ENCODE data around the gene PDYN. TPM values are rescaled to one million over a fixed set of nuclear protein-coding genes. Genes with fewer than 3 reads are reported as not detected.

The PDYN gene
- total RNA-seq, 4 donors from 2014 or later, result not detected

DNA sequence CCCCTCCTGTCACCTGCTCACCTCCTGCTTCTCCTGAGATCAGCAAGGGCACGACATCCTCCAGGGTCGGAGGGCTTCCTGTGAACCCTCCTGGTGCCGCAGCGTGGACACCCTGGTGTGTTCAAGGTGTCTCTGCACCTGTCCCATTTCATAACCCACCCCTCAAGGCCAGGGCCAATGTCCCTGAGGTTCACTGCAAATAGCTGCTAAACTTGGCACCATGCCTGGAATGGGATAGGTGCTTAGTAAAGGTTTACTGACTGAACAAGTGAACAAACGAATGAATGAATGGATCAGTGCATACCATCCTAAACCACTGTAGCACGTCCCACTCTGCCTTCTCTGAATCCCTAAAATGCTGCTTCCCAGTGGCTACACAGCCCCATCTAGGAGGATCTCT is 63.7 kb downstream of the PDYN start:
- TF ChIP-seq CTCF (IDR thresholded peaks at IDR 0.05) (no peak), EP300 (IDR thresholded peaks at IDR 0.05) (no peak), POLR2AphosphoS5 (IDR thresholded peaks at IDR 0.05) (no peak), POLR2A (IDR thresholded peaks at IDR 0.05) (no peak)
- 82 to 100% methylated on average over 1 to 3 of the region's 6 CpGs for WGBS, 2 donors (ENCODE audit: low coverage in 1 of 2)
- no peak overlapping the region for H3K27ac ChIP-seq
- ATAC-seq, result no peak
- H3K4me3 ChIP-seq, result no peak overlapping the region
- H3K9me3 ChIP-seq, result no peaks in the 10 kb centered on the region
- H3K36me3 ChIP-seq, result peaks cover 0 to 49% of the 10 kb centered on the region in 2 donors
- no peaks in the 10 kb centered on the region for H3K27me3 ChIP-seq
- H3K4me1 ChIP-seq, result peaks cover 0 to 27% (median 3%) of the 10 kb centered on the region in 3 donors

DNA sequence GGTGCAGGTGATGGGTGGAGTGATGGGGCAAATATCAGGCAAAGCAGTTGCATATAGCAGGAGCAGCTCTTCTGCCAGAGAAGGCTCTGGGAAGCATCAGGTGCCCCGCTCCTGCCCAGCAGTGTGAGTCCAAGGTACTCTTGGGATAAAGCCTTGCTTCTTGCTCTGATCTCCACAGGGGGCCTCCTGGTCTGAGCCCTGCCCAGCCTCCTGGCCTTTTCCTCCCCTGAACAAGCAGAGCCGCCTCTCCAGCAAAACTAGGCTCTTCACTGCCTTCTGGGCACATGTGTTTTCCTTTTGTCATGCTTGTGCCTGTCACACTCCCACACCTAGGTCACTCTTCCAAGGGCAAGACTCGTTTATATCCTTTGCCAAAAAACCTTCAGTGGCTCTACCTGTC is 64.4 kb downstream of the PDYN start:
- 78 to 91% methylated on average over 2 to 3 of the region's 3 CpGs for WGBS, 2 donors (ENCODE audit: low coverage in 1 of 2)

DNA sequence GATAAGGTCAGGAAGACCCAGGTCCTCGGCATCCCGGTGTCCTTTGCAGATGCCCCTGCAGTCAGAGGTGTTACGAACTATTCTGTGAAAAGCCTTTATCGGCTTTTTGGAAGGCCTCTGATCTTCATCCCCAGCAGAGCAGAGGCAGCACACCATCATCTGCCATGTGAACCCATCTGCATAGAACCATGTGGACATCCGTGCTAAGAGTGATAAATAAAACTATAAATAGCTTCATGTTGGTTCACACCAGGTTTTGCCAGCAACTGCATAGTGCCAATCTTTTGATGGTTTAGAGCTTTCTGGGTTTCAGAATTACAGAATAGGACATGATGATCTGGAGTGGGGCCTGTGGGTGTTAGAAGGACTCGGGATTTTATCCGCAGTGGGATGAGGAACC is 65.1 kb downstream of the PDYN start:
- no peak overlapping the region for H3K27ac ChIP-seq
- peaks cover 0 to 57% of the 10 kb centered on the region in 2 donors for H3K36me3 ChIP-seq
- no peaks in the 10 kb centered on the region for H3K27me3 ChIP-seq
- whole genome bisulfite sequencing, 2 donors (ENCODE audit: low coverage in 1 of 2), result 83 to 90% methylated on average over 6 to 7 of the region's 7 CpGs
- H3K4me3 ChIP-seq, result no peak overlapping the region
- H3K9me3 ChIP-seq, result no peaks in the 10 kb centered on the region
- no peak for ATAC-seq
- no peak for TF ChIP-seq POLR2AphosphoS5 (IDR thresholded peaks at IDR 0.05)
- no peak for TF ChIP-seq EP300 (IDR thresholded peaks at IDR 0.05)
- no peak for TF ChIP-seq POLR2A (IDR thresholded peaks at IDR 0.05)
- TF ChIP-seq CTCF (IDR thresholded peaks at IDR 0.05), result no peak
- peaks cover 0 to 15% (median 0%) of the 10 kb centered on the region in 3 donors for H3K4me1 ChIP-seq

More for the DNA sequence above, 64.4 kb downstream of the PDYN start:
- H3K4me3 ChIP-seq, result no peak overlapping the region
- TF ChIP-seq POLR2A (IDR thresholded peaks at IDR 0.05) (no peak), POLR2AphosphoS5 (IDR thresholded peaks at IDR 0.05) (no peak), CTCF (IDR thresholded peaks at IDR 0.05) (no peak), EP300 (IDR thresholded peaks at IDR 0.05) (no peak)
- H3K9me3 ChIP-seq, result no peaks in the 10 kb centered on the region
- H3K36me3 ChIP-seq, result peaks cover 0 to 50% of the 10 kb centered on the region in 2 donors
- H3K4me1 ChIP-seq, result peaks cover 0 to 20% (median 0%) of the 10 kb centered on the region in 3 donors
- no peak overlapping the region for H3K27ac ChIP-seq
- H3K27me3 ChIP-seq, result no peaks in the 10 kb centered on the region
- ATAC-seq, result no peak

Other genes with a start within 250 kb of the PDYN start
- gene SIRPA, start 98.7 kb downstream of the PDYN start, total RNA-seq, result 10 to 100 TPM; 11.7 to 31.7 (median 27.4) TPM
- gene STK35, start 107.8 kb upstream of the PDYN start, total RNA-seq, result 10 to 100 TPM; 18.3 to 24.6 (median 20.4) TPM

Data from gastroesophageal sphincter (tissue), 4 donors.